WI38 (cell line): Measurements from ENCODE around the gene PARN.

ENCODE experiments used
- H3K4me3 ChIP-seq: 2 replicates; pipeline ENCODE4 v1.5.1; 2011; ENCODE audit warnings: low read depth, mild to moderate bottlenecking, control low read depth, low read length
- TF ChIP-seq, protein P1 (sequence below): IDR thresholded peaks from 2 replicates; pipeline ENCODE4 v1.5.1; 2012; ENCODE audit warnings: low read depth, mild to moderate bottlenecking, control low read depth, low read length

Gene PARN

DNA sequence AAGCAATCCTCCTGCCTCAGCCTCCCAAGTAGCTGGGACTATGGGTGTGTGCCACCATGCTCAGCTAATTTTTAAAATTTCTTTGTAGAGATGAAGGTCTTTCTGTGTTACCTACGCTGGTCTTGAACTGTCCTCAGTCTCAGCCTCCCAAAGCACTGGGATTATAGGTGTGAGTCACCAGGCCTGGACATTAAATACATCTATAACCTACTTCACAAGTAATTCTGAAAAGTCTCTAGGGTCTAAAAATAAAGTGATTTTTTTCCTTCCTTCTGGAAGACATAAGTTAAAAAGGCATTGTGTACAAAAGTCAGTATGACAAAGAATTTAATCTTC is 118.3 kb downstream of the PARN start:
- no peak overlapping the region for H3K4me3 ChIP-seq
- TF ChIP-seq, protein P1, sequence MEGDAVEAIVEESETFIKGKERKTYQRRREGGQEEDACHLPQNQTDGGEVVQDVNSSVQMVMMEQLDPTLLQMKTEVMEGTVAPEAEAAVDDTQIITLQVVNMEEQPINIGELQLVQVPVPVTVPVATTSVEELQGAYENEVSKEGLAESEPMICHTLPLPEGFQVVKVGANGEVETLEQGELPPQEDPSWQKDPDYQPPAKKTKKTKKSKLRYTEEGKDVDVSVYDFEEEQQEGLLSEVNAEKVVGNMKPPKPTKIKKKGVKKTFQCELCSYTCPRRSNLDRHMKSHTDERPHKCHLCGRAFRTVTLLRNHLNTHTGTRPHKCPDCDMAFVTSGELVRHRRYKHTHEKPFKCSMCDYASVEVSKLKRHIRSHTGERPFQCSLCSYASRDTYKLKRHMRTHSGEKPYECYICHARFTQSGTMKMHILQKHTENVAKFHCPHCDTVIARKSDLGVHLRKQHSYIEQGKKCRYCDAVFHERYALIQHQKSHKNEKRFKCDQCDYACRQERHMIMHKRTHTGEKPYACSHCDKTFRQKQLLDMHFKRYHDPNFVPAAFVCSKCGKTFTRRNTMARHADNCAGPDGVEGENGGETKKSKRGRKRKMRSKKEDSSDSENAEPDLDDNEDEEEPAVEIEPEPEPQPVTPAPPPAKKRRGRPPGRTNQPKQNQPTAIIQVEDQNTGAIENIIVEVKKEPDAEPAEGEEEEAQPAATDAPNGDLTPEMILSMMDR: no peak

GRCh38 chr16:14510939-14511799 is 118.9 kb downstream of the PARN start:
- no peak overlapping the region for H3K4me3 ChIP-seq
- TF ChIP-seq, protein P1: no peak

- no peak overlapping the region for H3K4me3 ChIP-seq
- TF ChIP-seq, protein P1: no peak
Observed at GRCh38 chr16:14510581-14510938, 119.5 kb downstream of the PARN start.

- TF ChIP-seq, protein P1: no peak
- H3K4me3 ChIP-seq: no peak overlapping the region
Observed at GRCh38 chr16:14509675-14510132, 120.4 kb downstream of the PARN start.

GRCh38 chr16:14509055-14509454 is 121.0 kb downstream of the PARN start:
- TF ChIP-seq, protein P1: no peak
- H3K4me3 ChIP-seq: no peak overlapping the region

- no peak overlapping the region for H3K4me3 ChIP-seq
- TF ChIP-seq, protein P1: no peak
Observed at GRCh38 chr16:14505846-14506245, 124.2 kb downstream of the PARN start.

GRCh38 chr16:14502932-14503741 is 126.9 kb downstream of the PARN start:
- H3K4me3 ChIP-seq: no peak overlapping the region
- TF ChIP-seq, protein P1: no peak
